Neutrophil (primary cell): ENCODE results near the gene PIK3R6.
A peak's percentile ranks its signal among the peaks of the same experiment; 100 is the strongest.
"Not testable (repeated sequence)": the region's sequence is repeated elsewhere in the genome, so short reads cannot be mapped to it uniquely, and the experiment has no call there.

ENCODE experiments used
- H3K27ac ChIP-seq: fragments of 200-600 bp; sonication (generic); 2 replicates; pipeline ENCODE4 v1.5.1; 2016; ENCODE audit warnings: mild to moderate bottlenecking, moderate library complexity
- H3K27me3 ChIP-seq: fragments of 200-600 bp; sonication (generic); 2 replicates; pipeline ENCODE4 v1.6.0; 2016; ENCODE audit warnings: mild to moderate bottlenecking
- H3K36me3 ChIP-seq: fragments of 200-600 bp; sonication (generic); 2 replicates; pipeline ENCODE4 v1.5.1; 2017
- H3K4me1 ChIP-seq, 2 experiments: fragments of 200-600 bp in 1 of 2; sonication (generic) in 1 of 2; 1 replicate in 1 of 2; 2 replicates in 1 of 2; pipeline versions ENCODE4 v1.5.1 to v1.6.1; 2013 to 2016; ENCODE audit warnings: low read depth in 1 of 2, low read length in 1 of 2, mild to moderate bottlenecking in 1 of 2, moderate library complexity in 1 of 2; ENCODE audit not compliant: control insufficient read depth in 1 of 2, insufficient read depth in 1 of 2
- H3K4me3 ChIP-seq, 2 experiments: fragments of 200-600 bp in 1 of 2; sonication (generic) in 1 of 2; 1 replicate in 1 of 2; 2 replicates in 1 of 2; pipeline ENCODE4 v1.5.1; 2013 to 2016; ENCODE audit warnings: low read depth in 1 of 2, low read length in 1 of 2, mild to moderate bottlenecking in 1 of 2, moderate library complexity in 1 of 2
- H3K9me3 ChIP-seq: fragments of 200-600 bp; sonication (generic); 2 replicates; pipeline ENCODE4 v1.5.1; 2016
- CTCF ChIP-seq: fragments of 200-600 bp; sonication (generic); IDR thresholded peaks from 2 replicates; pipeline ENCODE4 v1.5.1; 2016; ENCODE audit warnings: antibody characterized with exemption

PIK3R6 gene

GRCh38 chr17:8887834-8888703 lies 20.6 kb upstream of the PIK3R6 start:
- Histone ChIP-seq H3K9me3 (no peaks in the 10 kb centered on the region), H3K36me3 (peaks cover 99% of the 10 kb centered on the region), H3K27me3 (no peaks in the 10 kb centered on the region), H3K4me1 (no peaks in the 10 kb centered on the region), H3K4me3 (no peak overlapping the region), H3K27ac (no peak overlapping the region)
- TF ChIP-seq CTCF = no peak

GRCh38 chr17:8887301-8887700 lies 19.8 kb upstream of the PIK3R6 start:
- H3K36me3 ChIP-seq = peaks cover 99% of the 10 kb centered on the region

GRCh38 chr17:8885967-8886684 lies 18.7 kb upstream of the PIK3R6 start:
- H3K9me3 ChIP-seq = no peaks in the 10 kb centered on the region
- no peaks in the 10 kb centered on the region for H3K4me1 ChIP-seq
- no peak overlapping the region for H3K4me3 ChIP-seq
- no peak for TF ChIP-seq CTCF
- H3K27me3 ChIP-seq = no peaks in the 10 kb centered on the region
- H3K36me3 ChIP-seq = peaks cover 100% of the 10 kb centered on the region
- peak overlapping the region; percentile 55 for H3K27ac ChIP-seq

More at GRCh38 chr17:8887301-8887700, 19.8 kb upstream of the PIK3R6 start:
- Histone ChIP-seq H3K4me3 (no peak overlapping the region), H3K27me3 (no peaks in the 10 kb centered on the region), H3K4me1 (no peaks in the 10 kb centered on the region), H3K9me3 (no peaks in the 10 kb centered on the region), H3K27ac (peak overlapping the region; percentile 55)
- TF ChIP-seq CTCF = no peak

GRCh38 chr17:8885163-8885966 lies 17.9 kb upstream of the PIK3R6 start:
- H3K36me3 ChIP-seq = peaks cover 100% of the 10 kb centered on the region
- H3K4me3 ChIP-seq, H3K27me3 ChIP-seq, H3K27ac ChIP-seq, H3K4me1 ChIP-seq, H3K9me3 ChIP-seq: not testable (repeated sequence)

GRCh38 chr17:8884336-8884990 lies 17.0 kb upstream of the PIK3R6 start:
- Histone ChIP-seq H3K27me3 (no peaks in the 10 kb centered on the region), H3K36me3 (peaks cover 100% of the 10 kb centered on the region), H3K9me3 (no peaks in the 10 kb centered on the region), H3K4me3 (no peak overlapping the region), H3K4me1 (no peaks in the 10 kb centered on the region), H3K27ac (peak overlapping the region; percentile 23)
- TF ChIP-seq CTCF = no peak
